Suppressor macrophage treated with lipopolysaccharide for 4 hours (primary cell): Measurements from ENCODE around the gene CDX2.
"Not testable (repeated sequence)": the region's sequence is repeated elsewhere in the genome, so short reads cannot be mapped to it uniquely, and the experiment has no call there.

Experiments
- DNase-seq: peaks from one replicate; pipeline ENCODE4 v3.0.0-alpha.2; 2020

CDX2 gene

GRCh38 chr13:27977476-27978300 is 8.6 kb upstream of the CDX2 start:
- DNase-seq = no peak

DNA sequence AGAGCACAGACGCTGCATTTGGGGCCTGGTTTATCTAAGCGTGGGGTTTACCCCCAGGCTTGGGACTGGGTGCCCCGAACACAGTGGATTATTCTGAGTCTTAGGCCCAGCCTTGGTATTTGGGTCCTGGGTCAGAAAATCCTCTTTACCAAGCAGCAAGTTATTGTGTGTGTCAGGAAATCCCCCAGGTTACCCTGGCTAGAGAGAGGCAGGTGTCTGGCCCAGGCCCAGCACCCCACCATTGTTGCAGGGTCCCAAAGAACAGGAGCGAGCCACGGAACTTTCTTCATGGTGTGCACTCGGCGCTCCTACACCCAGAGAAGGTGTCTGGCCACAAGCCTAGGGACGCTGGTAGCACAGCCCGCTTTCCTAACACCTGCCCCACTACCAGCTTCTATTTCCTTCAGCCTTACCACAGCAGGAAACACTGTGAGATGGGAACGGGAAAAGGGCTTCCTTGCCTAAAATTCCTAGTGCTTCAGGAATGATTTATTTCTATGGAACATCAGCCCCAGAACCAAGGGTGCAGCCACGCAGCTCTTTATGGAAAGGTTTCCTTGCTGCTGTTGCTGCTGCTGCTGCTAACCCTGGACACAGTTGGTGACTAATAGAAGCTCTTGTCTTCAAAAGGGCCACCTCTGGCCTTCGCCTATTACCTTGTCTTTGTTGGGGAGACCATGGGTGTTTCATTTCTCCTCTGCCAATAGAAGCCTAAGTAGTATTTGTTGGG is 7.4 kb upstream of the CDX2 start:
- no peak for DNase-seq

DNA sequence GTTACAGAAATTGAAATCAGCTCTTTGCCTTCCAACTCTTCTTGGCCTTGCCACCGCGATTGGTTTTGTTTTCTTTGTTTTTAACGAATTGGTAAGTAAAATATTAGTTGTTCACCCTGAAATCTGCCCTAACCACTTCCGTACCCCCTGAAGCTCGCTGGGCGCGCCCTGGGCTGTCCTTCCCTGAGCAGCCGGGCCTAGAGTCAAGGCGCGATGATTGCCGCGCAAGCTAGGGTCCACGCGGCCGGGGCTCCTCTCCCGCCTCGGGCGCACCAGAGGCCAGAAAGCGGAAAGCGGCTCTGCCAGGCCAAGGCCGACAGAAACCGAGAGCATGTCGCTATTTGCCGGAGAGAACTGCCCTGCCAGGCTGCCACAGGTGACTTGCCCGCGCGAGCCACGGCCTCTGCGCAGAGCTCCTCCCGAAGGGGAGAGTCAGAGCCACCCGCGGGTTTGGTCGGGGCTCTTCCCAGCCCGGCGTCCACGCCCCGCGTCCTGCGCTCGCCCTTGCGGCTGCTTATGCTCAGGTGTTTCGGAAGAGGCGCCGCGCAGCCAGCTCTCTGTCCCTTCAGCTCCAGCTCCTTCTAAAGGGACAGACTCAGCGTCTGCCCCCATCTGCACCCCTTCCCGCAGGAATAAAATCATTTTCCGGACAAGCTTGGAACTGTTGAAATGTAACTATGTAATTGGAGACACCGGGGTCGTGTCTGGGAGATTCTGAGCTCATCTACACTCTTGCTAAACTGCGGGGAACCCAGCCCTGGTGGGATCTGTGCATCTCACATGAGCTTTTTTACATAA is 6.6 kb upstream of the CDX2 start:
- no peak for DNase-seq

DNA sequence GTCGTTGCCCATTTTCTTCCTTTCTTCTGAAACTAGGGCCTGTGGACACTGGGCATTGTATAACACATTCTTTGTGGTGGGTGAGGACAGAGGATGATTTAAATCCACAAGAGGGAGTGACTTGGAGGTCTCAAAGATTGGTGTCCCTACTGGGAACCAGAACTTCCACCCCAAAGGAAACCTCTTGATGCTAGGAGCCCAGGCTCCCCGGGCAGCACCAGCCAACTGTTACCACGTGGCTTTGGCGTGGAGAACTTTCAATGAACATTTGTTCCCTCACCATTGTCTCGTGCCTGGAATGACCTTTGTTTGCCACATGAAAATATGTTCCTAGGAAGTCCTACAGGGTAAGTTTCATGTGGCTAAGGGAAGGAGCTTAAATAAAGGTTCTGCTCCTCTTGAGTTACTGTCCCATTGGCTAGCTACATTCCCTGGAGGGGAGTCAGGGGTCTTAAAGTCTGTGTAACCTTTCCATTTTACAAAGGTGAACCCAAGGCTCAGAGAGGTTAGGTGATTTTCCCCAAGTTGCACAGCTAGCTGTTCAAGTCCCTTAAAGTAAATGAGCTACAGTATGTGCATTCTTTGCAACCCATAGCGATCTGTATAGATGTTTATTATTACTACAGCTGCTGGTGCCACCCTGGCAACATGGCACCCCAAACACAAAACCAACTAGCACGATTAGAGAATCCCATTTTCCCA is 5.0 kb upstream of the CDX2 start:
- DNase-seq = no peak

DNA sequence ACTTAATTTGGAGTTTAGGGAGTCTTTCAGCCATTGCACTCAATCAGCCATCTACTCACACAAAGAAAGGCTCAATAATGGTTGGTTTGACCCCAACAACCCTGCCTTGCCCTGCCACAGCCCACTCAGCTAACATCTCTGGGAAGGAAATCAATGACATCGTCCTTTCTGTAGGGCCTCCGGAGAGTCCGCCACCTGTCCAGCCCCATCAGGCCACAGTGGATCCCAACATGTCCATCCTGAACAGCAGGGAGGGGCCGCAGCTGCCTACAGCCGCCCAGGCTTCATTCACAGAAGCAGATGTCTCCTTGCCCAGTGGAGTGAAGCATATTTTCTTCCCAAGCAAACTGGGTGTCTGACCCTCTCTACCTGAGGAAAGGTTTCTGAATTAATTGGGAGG is 4.2 kb upstream of the CDX2 start:
- DNase-seq = no peak

DNA sequence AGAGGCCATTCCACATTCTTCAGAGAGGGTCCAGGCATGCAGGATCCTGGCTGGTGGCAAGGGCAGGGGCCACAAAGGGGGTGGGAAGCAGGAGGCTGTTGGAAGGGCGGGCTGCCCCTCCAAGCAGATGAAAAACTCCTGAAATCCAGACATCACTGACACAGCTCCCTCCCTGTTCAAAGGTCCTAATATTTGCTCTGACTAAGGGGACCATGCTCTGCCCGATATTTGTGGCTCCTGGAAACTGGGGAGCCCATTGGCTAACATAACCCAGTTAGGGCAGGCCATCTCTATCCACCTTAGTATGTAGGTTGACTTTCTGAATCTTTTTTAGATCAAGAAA is 3.3 kb upstream of the CDX2 start:
- DNase-seq = no peak

DNA sequence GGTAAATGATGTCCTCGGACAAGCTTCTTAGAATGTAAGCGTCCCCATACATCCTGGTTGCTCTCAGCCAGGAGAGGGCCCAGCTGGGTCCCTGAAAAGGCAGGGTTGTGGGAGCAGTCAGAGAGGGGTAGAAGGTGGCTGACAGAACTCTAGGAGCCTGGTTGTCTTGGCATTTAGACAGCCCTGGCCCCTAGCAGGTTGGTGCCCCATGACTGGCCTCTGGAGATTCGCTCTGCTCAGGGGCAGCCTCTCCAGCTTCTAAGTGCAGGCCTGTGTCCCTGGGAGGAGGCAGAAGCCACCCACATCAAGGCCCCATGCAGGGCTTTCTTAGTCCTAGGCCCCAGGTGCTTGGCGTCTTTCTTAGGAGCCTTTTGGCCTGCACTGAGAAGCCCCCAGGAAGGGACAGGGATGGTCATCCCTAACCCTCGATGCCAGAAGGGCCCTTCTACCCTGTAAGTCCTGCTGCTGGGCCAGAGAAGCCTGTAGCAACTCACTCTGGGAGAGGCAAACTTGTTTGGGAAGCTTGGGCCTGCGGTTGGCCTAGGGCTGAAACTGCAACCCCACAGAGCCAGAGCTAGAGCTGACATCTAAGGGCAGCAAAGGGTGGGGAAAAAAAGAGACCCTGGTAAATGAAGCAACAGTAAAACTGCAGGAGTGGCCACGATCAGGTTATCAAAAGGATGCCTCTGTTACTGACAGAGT is 2.8 kb upstream of the CDX2 start:
- no peak for DNase-seq

- DNase-seq = no peak
These were observed 2.1 kb upstream of the CDX2 start for GRCh38 chr13:27971236-27971645.

DNA sequence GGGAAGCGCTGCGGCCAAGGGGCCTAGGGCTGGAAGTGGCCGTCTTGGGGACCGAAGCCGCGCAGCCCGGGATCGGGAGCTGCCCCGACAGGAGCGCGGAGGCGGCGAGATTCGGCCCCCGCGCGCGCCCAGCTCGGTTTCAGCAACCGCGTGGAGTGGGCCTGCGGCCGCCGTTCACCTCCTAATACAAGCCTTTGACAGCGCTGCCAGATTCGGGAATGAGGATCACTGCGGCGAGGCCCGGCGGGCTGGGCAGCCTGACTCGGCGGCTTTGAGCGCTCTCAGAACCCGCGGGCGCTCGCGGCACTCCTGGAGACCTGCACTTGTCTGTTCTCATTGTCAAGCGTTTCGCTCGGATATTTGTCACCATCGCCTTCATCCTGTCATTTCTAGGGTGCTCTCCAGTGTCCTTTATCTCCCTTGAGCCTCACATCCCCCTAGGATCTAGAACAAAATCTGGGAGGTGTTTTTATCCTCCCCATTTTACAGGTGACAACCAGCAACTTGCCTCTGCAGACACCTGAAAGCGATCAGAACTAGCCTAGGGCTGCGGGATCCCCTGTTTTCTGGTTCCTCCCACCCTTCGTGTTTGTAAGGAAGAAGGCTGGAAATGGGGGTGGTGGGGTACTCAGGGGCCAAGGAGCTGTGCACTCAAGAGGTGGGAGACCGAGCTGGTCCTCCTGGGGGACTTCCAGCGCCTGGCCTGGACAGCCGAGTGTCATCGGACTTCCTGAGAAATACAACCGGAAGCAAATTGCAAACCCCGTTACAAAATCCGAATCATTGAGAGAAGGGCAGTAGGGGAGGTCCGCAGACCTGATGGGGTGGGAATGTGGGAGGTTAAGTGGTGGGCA is 1.5 kb upstream of the CDX2 start:
- no peak for DNase-seq

- no peak for DNase-seq
These were observed 733 bp upstream of the CDX2 start for GRCh38 chr13:27969866-27970229.

DNA sequence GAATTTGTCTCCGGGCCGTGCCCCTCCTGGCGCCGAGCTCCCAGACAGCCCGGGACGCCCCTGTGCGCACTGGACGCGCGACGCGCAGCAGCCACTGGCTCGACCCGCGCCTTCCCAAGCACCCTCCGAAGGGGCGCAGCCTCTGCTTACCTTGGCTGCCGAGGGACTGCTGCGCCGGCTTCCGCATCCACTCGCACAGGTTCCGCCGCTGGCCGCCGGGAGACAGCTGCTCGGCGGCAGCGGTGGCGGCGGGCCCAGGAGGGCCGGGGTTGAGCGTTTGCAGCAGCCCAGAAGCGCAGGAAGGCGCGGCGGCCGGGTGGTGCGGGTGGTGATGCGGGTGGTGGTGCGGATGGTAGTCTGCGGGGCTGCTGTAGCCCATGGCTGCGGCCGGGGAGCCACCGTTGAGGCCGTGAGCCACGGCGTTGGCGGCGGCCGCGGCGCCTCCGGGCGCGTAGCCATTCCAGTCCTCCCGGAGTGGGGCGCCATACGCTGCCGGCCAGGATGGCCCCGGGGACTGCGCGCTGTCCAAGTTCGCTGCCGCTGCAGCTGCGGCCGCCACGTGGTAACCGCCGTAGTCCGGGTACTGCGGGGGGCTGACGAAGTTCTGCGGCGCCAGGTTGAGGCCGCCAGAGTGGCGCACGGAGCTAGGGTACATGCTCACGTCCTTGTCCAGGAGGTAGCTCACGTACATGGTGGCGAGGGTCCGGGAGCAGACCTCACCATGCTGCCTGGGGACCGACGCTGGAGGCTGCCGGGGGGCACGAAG is 616 bp downstream of the CDX2 start:
- DNase-seq = no peak

GRCh38 chr13:27967736-27968315 is 1.3 kb downstream of the CDX2 start:
- DNase-seq = no peak

DNA sequence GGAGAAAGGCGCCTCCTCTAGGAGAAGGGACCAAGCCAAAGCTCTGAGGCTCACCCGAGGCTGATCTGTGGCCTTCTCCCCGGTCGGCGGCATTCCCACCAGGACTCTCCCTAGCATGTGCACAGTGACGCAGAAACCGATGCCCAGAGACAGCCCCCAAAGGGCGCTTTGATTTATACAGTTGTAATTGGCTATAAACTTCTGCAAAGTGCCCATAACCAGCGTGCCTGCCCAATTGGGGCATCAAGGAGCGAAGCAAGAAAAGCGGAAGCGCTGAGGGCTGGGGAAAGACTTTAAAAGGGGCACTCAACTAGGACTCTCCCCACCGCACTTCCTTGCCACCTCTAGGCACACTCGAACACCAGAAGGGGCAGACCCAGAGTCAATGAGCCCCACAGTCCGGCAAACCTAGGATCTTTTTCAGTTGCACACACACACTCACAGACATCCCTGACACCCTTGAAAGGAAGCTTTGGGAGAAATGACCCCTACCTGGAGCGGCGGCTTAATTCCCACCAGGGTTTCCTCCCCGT is 1.8 kb downstream of the CDX2 start:
- no peak for DNase-seq

GRCh38 chr13:27966641-27967202 is 2.4 kb downstream of the CDX2 start:
- no peak for DNase-seq

- DNase-seq = no peak
These were observed 3.1 kb downstream of the CDX2 start for GRCh38 chr13:27965740-27966640.

DNA sequence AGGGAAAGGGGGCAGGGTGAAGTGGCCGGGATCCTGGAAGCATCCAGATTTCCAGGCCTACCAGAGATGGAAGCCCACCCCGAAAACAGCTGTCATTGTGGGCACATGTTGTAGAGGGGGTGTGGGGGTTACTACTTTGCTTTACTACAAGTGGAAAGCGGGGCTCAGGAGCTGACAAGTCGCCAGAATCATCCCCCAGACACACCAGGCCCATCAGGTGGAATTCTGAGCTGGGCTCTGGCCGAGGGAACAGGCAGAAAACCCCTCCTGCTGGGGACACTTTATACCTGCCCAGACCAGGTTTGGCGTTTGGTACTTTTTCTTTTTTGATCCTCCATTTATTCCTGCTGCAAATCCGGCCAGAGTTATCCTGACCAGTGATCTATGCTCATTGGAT is 3.8 kb downstream of the CDX2 start:
- no peak for DNase-seq

DNA sequence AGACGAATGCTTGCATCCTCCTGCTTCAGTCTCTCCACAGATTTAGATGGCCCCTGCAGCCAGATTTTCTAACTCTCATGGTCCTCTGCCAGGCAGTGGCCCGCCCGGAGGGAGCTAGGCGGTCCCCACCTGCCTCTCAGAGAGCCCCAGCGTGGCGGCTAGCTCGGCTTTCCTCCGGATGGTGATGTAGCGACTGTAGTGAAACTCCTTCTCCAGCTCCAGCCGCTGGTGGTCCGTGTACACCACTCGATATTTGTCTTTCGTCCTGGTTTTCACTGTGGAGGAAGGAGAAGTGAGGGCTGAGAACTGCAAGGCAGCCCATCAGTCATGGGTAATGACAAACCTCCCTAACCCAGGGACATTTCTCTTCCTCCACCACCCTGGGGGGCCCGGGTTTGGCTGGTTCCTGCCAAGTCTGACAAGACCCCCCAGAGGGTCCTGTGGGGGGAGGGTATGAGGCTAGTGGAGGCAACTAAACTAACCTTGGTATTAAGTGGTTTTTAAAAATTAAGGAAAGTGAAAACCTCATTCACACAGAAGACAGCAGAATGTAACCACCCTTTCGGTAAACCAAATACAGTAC is 4.3 kb downstream of the CDX2 start:
- DNase-seq = no peak

- not testable (repeated sequence) for DNase-seq
These were observed 4.9 kb downstream of the CDX2 start for GRCh38 chr13:27964206-27964605.
